PC-3 (cell line): ENCODE results near the gene VPS37C. TPM values are rescaled to one million over a fixed set of nuclear protein-coding genes. Genes with fewer than 3 reads are reported as not detected.

ENCODE experiments used
- ATAC-seq: fragments of 200-7000 bp; cut with Tn5 transposase; 2 replicates; pipeline ENCODE4 v1.9.1; 2020; ENCODE audit warnings: mild to moderate bottlenecking, moderate library complexity
- BruUV-seq: library from RNA; stranded (reverse); fragments of 400-500 nt; replicated peaks from 2 replicates; lab custom pipeline; 2021; lab: Mats Ljungman, UMichigan
- CTCF ChIA-PET: fragments of 300-600 bp; sonication (Branson Sonifier 250); formaldehyde crosslinking; loops from one replicate; lab custom pipeline; 2022; ENCODE audit warnings: antibody characterized with exemption; lab: Charles Lee
- POLR2A ChIA-PET: fragments of 300-600 bp; sonication (Branson Sonifier 250); formaldehyde crosslinking; loops from one replicate; lab custom pipeline; 2022; ENCODE audit warnings: antibody characterized with exemption; ENCODE audit not compliant: unreplicated experiment; lab: Charles Lee
- DNase-seq: peaks from one replicate; pipeline ENCODE4 v3.0.0-alpha.2; 2015
- H2AFZ ChIP-seq: fragments of 300-600 bp; sonication (generic); 2 replicates; pipeline ENCODE4 v1.6.0; 2016; ENCODE audit warnings: antibody characterized with exemption, low read length
- H3F3A ChIP-seq: fragments of 300-600 bp; sonication (generic); one replicate; pipeline ENCODE4 v1.6.0; 2017; ENCODE audit warnings: antibody characterized with exemption, low read length, control low read depth, mild to moderate bottlenecking; ENCODE audit not compliant: unreplicated experiment
- H3K27ac ChIP-seq: fragments of 300-600 bp; sonication (generic); 2 replicates; pipeline ENCODE4 v1.5.1; 2016; ENCODE audit warnings: mild to moderate bottlenecking, low read length
- H3K27me3 ChIP-seq: fragments of 300-600 bp; sonication (generic); 2 replicates; pipeline ENCODE4 v1.6.1; 2016; ENCODE audit warnings: low read length, mixed read lengths
- H3K36me3 ChIP-seq: fragments of 300-600 bp; sonication (generic); 2 replicates; pipeline ENCODE4 v1.6.1; 2016; ENCODE audit warnings: low read depth, mixed run types, low read length, mixed read lengths
- H3K4me1 ChIP-seq: fragments of 300-600 bp; sonication (generic); 2 replicates; pipeline ENCODE4 v1.5.1; 2016; ENCODE audit warnings: low read length; ENCODE audit not compliant: insufficient read depth
- H3K4me2 ChIP-seq: fragments of 300-600 bp; sonication (generic); 2 replicates; pipeline ENCODE4 v1.6.0; 2016; ENCODE audit warnings: low read length
- H3K4me3 ChIP-seq: fragments of 300-600 bp; sonication (generic); 2 replicates; pipeline ENCODE4 v1.5.1; 2016; ENCODE audit warnings: mild to moderate bottlenecking, low read length, mixed read lengths
- H3K79me2 ChIP-seq: fragments of 300-600 bp; sonication (generic); 2 replicates; pipeline ENCODE4 v1.6.1; 2017; ENCODE audit warnings: low read length, mixed read lengths
- H3K9ac ChIP-seq: fragments of 300-600 bp; sonication (generic); 2 replicates; pipeline ENCODE4 v1.6.0; 2016; ENCODE audit warnings: mild to moderate bottlenecking, low read length
- H3K9me2 ChIP-seq: fragments of 300-600 bp; sonication (generic); replicated peaks from 2 replicates; pipeline ENCODE4 v1.6.1; 2016; ENCODE audit warnings: mixed run types, low read length, mixed read lengths
- H3K9me3 ChIP-seq: fragments of 300-600 bp; sonication (generic); 2 replicates; pipeline ENCODE4 v1.6.1; 2016; ENCODE audit warnings: low read length, mixed read lengths
- H4K20me1 ChIP-seq: fragments of 300-600 bp; sonication (generic); 2 replicates; pipeline ENCODE4 v1.6.1; 2016; ENCODE audit warnings: low read length, mixed read lengths
- CTCF ChIP-seq: fragments of 300-600 bp; sonication (generic); conservative IDR thresholded peaks from 2 replicates; pipeline ENCODE4 v1.5.1; 2017; ENCODE audit warnings: antibody characterized with exemption, low read depth, mild to moderate bottlenecking, low read length
- EZH2 ChIP-seq: fragments of 300-600 bp; sonication (generic); IDR thresholded peaks from one replicate; pipeline ENCODE4 v1.6.1; 2017; ENCODE audit warnings: antibody characterized with exemption, mild to moderate bottlenecking, low read length; ENCODE audit not compliant: unreplicated experiment
- EZH2phosphoT487 ChIP-seq: fragments of 300-600 bp; sonication (generic); IDR thresholded peaks from 2 replicates; pipeline ENCODE4 v1.6.1; 2018; ENCODE audit warnings: mild to moderate bottlenecking, antibody characterized with exemption, low read length, borderline replicate concordance
- intact Hi-C: fragments of 100-400 bp; cut with micrococcal nuclease; formaldehyde crosslinking; loops from 2 replicates; pipeline ENCODE4 v1.9.0; 2023
- total RNA-seq: library from RNA; depleted of rRNA; stranded (reverse); fragments of >200 nt; gene quantifications from 2 replicates; pipeline ENCODE4 v1.2.3, GENCODE V29; 2014

VPS37C gene
- total RNA-seq, 1 experiment from 2014 or later: 28.9 TPM

- Histone ChIP-seq H3K9me2 (no peaks in the 10 kb centered on the region), H3K9ac (peak overlapping the region; percentile 88), H3F3A (peaks cover 11% of the 10 kb centered on the region), H3K4me2 (peak overlapping the region; percentile 83), H2AFZ (peak overlapping the region; percentile 82), H3K4me3 (peak overlapping the region; percentile 78), H4K20me1 (0 out of 2 replicates have a peak, but pooled peaks cover 5% of the 10 kb centered on the region), H3K4me1 (peaks cover 41% of the 10 kb centered on the region), H3K9me3 (peaks cover 4% of the 10 kb centered on the region), H3K36me3 (peaks cover 18% of the 10 kb centered on the region), H3K79me2 (peaks cover 49% of the 10 kb centered on the region), H3K27me3 (no peaks in the 10 kb centered on the region), H3K27ac (peak overlapping the region; percentile 82)
- no peak for TF ChIP-seq EZH2phosphoT487
- no peak for TF ChIP-seq EZH2
- no peak for TF ChIP-seq CTCF
- intact Hi-C loops: loop anchor here (2.0 kb wide), 2 partner anchors 30 to 246 kb away; partner anchors contain the start of gene TMEM109
- DNase-seq (peak; percentile 25), ATAC-seq (0 out of 2 replicates have a peak, but pooled peaks have one; percentile 1)
- POLR2A ChIA-PET: no interaction called here
- TSS peak; percentile 47 for BruUV-seq
- CTCF ChIA-PET: interaction anchor here (0.7 kb wide), 1 partner anchor 167 kb away, joined by 9 read pairs; no protein-coding TSS in a partner anchor
Measured at GRCh38 chr11:61160487-61161189, 588 bp downstream of the VPS37C start.

GRCh38 chr11:61158691-61159381, 2.4 kb downstream of the VPS37C start:
- peak; percentile 93 for DNase-seq
- Histone ChIP-seq H2AFZ (no peak overlapping the region), H3F3A (peaks cover 11% of the 10 kb centered on the region), H3K79me2 (peaks cover 67% of the 10 kb centered on the region), H3K36me3 (peaks cover 36% of the 10 kb centered on the region), H3K9me2 (no peaks in the 10 kb centered on the region), H3K4me1 (peaks cover 45% of the 10 kb centered on the region), H4K20me1 (0 out of 2 replicates have a peak, but pooled peaks cover 5% of the 10 kb centered on the region), H3K27ac (peak overlapping the region; percentile 83), H3K27me3 (no peaks in the 10 kb centered on the region), H3K4me2 (peak overlapping the region; percentile 80), H3K9me3 (peaks cover 14% of the 10 kb centered on the region), H3K4me3 (peak overlapping the region; percentile 55), H3K9ac (peak overlapping the region; percentile 37)
- POLR2A ChIA-PET: no interaction called here
- no peak for TF ChIP-seq EZH2phosphoT487
- no peak for TF ChIP-seq CTCF
- no peak for TF ChIP-seq EZH2
- BruUV-seq: no TSS peak
- intact Hi-C loops: no loop called here
- CTCF ChIA-PET: interaction anchor here (0.6 to 0.7 kb wide), 5 partner anchors 9 to 327 kb away, joined by 3 read pairs; no protein-coding TSS in a partner anchor
- peak; percentile 26 for ATAC-seq
